ENCODE data around the gene CTSE. TPM values are rescaled to one million over a fixed set of nuclear protein-coding genes. Genes with fewer than 3 reads are reported as not detected.

Gene CTSE
- total and polyA plus RNA-seq, 2 of the 8 experiments (the other 6 are each of a cell fraction or from before 2014, with no cell fraction given) = 0.03 TPM; not detected in 1

- no peak overlapping the region for H3K4me3 ChIP-seq (ENCODE audit: extremely low read depth in 1 of 4, insufficient read depth in 2 of 4, low read depth in 3 of 4, low read length in 4 of 4)
- peak overlapping the region; percentile 22; the same call in 1 of the 2 replicates for H2AFZ ChIP-seq (ENCODE audit: low read length)
- FAIRE-seq = no peak
- H3K56ac ChIP-seq (replicated peaks; ENCODE audit: insufficient read length, low read depth, low read length) = no peak overlapping the region
- no peaks in the 10 kb centered on the region for H3K23me2 ChIP-seq (ENCODE audit: low read depth, low read length)
- H2BK5ac ChIP-seq (ENCODE audit: low read depth, low read length) = no peak overlapping the region
- H3K4ac ChIP-seq (replicated peaks; ENCODE audit: insufficient read length, low read depth, low read length) = no peak overlapping the region
- no peaks in the 10 kb centered on the region for H3K79me1 ChIP-seq (ENCODE audit: low read depth, low read length)
- H3K27me3 ChIP-seq (replicated peaks in 1 of 4; ENCODE audit: control insufficient read depth in 3 of 4, extremely low read depth in 1 of 4, insufficient read depth in 3 of 4, low read length in 3 of 4) = no peaks in the 10 kb centered on the region
- H2BK20ac ChIP-seq (ENCODE audit: low read length) = no peak overlapping the region
- no peak overlapping the region for H2AK5ac ChIP-seq (ENCODE audit: low read depth, low read length)
- no peak overlapping the region for H2BK15ac ChIP-seq (ENCODE audit: low read length)
- H3K4me2 ChIP-seq (ENCODE audit: insufficient read depth in 1 of 2, low read depth in 2 of 2, low read length in 2 of 2) = no peak overlapping the region
- no peak overlapping the region for H4K8ac ChIP-seq (ENCODE audit: extremely low read depth, insufficient read depth, low read length)
- no peak overlapping the region for H4K5ac ChIP-seq (ENCODE audit: insufficient read length, low read depth, low read length)
- no peak for TF ChIP-seq BACH1 (IDR thresholded peaks at IDR 0.05; ENCODE audit: low read length)
- TF ChIP-seq POLR2AphosphoS5 (IDR thresholded peaks at IDR 0.05; ENCODE audit: low read depth, low read length) = no peak
- no peak for TF ChIP-seq POU5F1 (IDR thresholded peaks at IDR 0.05; ENCODE audit: low read depth, low read length)
- TF ChIP-seq RFX5 (IDR thresholded peaks at IDR 0.05; ENCODE audit: borderline replicate concordance, low read depth, low read length) = no peak
- no peak for TF ChIP-seq RBBP5 (IDR thresholded peaks at IDR 0.05; ENCODE audit: borderline replicate concordance, low read depth, low read length)
- no peak for TF ChIP-seq ASH2L (IDR thresholded peaks at IDR 0.05; ENCODE audit: low read length)
- TF ChIP-seq SP4 (IDR thresholded peaks at IDR 0.05; ENCODE audit: low read length) = no peak
- no peak for TF ChIP-seq KDM5A (IDR thresholded peaks at IDR 0.05; ENCODE audit: low read length)
- TF ChIP-seq SIRT6 (IDR thresholded peaks at IDR 0.05; ENCODE audit: low read length) = no peak
- TF ChIP-seq KDM4A (IDR thresholded peaks at IDR 0.05; ENCODE audit: low read depth, low read length, severe bottlenecking) = no peak
- no peak for TF ChIP-seq TCF12 (IDR thresholded peaks at IDR 0.05; ENCODE audit: low read depth, low read length)
- TF ChIP-seq PHF8 (conservative IDR thresholded peaks at IDR 0.05; ENCODE audit: low read depth, low read length) = no peak
- TF ChIP-seq TAF1 (IDR thresholded peaks at IDR 0.05; ENCODE audit: low read depth, low read length) = no peak
- no peak for TF ChIP-seq RAD21 (IDR thresholded peaks at IDR 0.05 in 1 of 2, conservative IDR thresholded peaks at IDR 0.05 in 1 of 2; ENCODE audit: low read depth in 2 of 2, low read length in 2 of 2)
- TF ChIP-seq NRF1 (IDR thresholded peaks at IDR 0.05; ENCODE audit: low read depth, low read length) = no peak
- no peak overlapping the region for H3K9ac ChIP-seq (replicated peaks in 1 of 4; ENCODE audit: extremely low read depth in 1 of 4, low read depth in 3 of 4, low read length in 3 of 4)
- no peak overlapping the region for H3K18ac ChIP-seq (ENCODE audit: extremely low read depth, low read length)
- no peaks in the 10 kb centered on the region for H3K9me3 ChIP-seq (ENCODE audit: insufficient read depth in 2 of 2, low read depth in 1 of 2, low read length in 1 of 2)
- peaks cover 2 to 8% (median 3%) of the 10 kb centered on the region in 4 experiments; a peak in 5 of 7 replicates for H3K4me1 ChIP-seq (replicated peaks in 1 of 4; ENCODE audit: control insufficient read depth in 3 of 4, insufficient read depth in 4 of 4, low read length in 3 of 4)
- no peak overlapping the region for H3K14ac ChIP-seq (ENCODE audit: insufficient read length)
- H3K79me2 ChIP-seq (ENCODE audit: control insufficient read depth in 1 of 2, insufficient read depth in 2 of 2, low read length in 2 of 2) = no peaks in the 10 kb centered on the region
- peak in 1 of 2 experiments; percentile 41 for DNase-seq (ENCODE audit: low read depth in 1 of 2, low spot score in 2 of 2)
- no peak overlapping the region for H2BK12ac ChIP-seq (ENCODE audit: low read depth, low read length)
- no peak overlapping the region for H2BK120ac ChIP-seq (replicated peaks; ENCODE audit: low read depth, low read length)
- ChIA-PET POLR2A (ENCODE audit: partially characterized antibody) (no interaction called here), CTCF (ENCODE audit: partially characterized antibody) (interaction anchor here (1.1 to 7.7 kb wide), 4 partner anchors 8 to 71 kb away, joined by 3 to 166 read pairs (median 3); no protein-coding TSS in a partner anchor)
- no peak overlapping the region for H3K23ac ChIP-seq (ENCODE audit: insufficient read length)
- H4K91ac ChIP-seq (replicated peaks; ENCODE audit: insufficient read length, low read length) = no peak overlapping the region
- 85% methylated on average over 5 of the region's 5 CpGs; no CpG with 5 or more reads in 1 of the 2 experiments for WGBS, 2 experiments (ENCODE audit: extremely low coverage in 1 of 2, insufficient coverage in 1 of 2, insufficient read length in 1 of 2, insufficient replicate concordance in 2 of 2, low coverage in 1 of 2, low lambda C conversion rate in 2 of 2, missing lambda C conversion rate in 1 of 2)
- H4K20me1 ChIP-seq (replicated peaks in 1 of 2; ENCODE audit: control insufficient read depth in 1 of 2, insufficient read depth in 2 of 2, low read length in 2 of 2) = no peaks in the 10 kb centered on the region
- no peak overlapping the region for H3K27ac ChIP-seq (ENCODE audit: low read depth, low read length)
- no peaks in the 10 kb centered on the region for H3K36me3 ChIP-seq (ENCODE audit: control insufficient read depth in 2 of 4, insufficient read depth in 4 of 4, low read length in 3 of 4)
These were observed 11.3 kb upstream of the CTSE start for GRCh38 chr1:206035027-206035426.

Data from H1 (cell line).